Measurements from ENCODE around the gene CNTN4. TPM values are rescaled to one million over a fixed set of nuclear protein-coding genes. Genes with fewer than 3 reads are reported as not detected.
"Not testable (repeated sequence)": the region's sequence is repeated elsewhere in the genome, so short reads cannot be mapped to it uniquely, and the experiment has no call there.

Gene CNTN4
- total RNA-seq, 4 donors from 2014 or later: 47.7 to 106 (median 83.3) TPM

DNA sequence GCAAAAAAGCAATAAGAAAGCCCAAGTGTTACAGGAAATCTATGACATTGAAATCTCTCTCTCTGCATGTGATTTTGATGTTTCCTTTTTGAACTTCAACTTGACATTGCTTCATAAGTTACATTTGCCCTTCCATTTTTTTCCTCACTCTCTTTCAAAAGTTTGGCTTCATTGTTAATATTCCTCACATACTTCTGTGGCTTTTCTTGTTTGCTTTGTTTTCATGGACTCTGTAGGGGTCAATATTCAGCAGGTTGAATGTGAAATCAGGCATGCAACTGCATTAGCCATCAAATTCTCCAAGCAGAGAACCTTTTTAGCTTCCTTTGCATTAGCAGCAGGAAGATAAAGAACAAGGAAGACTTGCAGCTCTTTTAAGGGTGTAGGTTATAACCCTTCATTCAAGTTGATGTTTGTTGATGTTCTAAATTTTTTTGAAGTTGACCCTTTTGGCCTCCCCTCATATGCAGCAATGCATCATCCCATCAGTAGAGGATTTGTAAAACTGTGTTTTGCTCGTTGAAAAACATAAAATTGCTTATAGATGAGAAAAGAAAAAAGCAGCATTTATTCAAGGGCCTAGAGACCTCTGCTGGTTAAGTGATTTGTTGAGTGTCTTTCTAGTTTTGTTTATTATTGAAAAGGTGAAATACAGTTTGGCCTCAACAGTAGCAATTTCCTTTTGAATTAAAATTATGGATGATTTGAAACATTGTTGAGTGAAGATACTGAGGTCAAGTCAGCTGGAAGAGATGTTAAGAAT is 800.1 kb downstream of the CNTN4 start:
- H3K4me3 ChIP-seq: no peak overlapping the region
- TF ChIP-seq POLR2A (IDR thresholded peaks at IDR 0.05) (no peak), EP300 (IDR thresholded peaks at IDR 0.05) (no peak)
- TF ChIP-seq, protein P1, sequence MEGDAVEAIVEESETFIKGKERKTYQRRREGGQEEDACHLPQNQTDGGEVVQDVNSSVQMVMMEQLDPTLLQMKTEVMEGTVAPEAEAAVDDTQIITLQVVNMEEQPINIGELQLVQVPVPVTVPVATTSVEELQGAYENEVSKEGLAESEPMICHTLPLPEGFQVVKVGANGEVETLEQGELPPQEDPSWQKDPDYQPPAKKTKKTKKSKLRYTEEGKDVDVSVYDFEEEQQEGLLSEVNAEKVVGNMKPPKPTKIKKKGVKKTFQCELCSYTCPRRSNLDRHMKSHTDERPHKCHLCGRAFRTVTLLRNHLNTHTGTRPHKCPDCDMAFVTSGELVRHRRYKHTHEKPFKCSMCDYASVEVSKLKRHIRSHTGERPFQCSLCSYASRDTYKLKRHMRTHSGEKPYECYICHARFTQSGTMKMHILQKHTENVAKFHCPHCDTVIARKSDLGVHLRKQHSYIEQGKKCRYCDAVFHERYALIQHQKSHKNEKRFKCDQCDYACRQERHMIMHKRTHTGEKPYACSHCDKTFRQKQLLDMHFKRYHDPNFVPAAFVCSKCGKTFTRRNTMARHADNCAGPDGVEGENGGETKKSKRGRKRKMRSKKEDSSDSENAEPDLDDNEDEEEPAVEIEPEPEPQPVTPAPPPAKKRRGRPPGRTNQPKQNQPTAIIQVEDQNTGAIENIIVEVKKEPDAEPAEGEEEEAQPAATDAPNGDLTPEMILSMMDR (IDR thresholded peaks at IDR 0.05): no peak
- no peaks in the 10 kb centered on the region for H3K9me3 ChIP-seq
- H3K27ac ChIP-seq: no peak overlapping the region
- peaks cover 0 to 6% (median 0%) of the 10 kb centered on the region in 3 donors for H3K36me3 ChIP-seq
- 5 to 15% methylated on average over 1 of the region's 1 CpG for WGBS, 2 donors
- no peak for DNase-seq (ENCODE audit: low spot score in 2 of 2)
- peaks cover 0 to 9% (median 0%) of the 10 kb centered on the region in 4 donors for H3K4me1 ChIP-seq
- H3K27me3 ChIP-seq: no peaks in the 10 kb centered on the region

DNA sequence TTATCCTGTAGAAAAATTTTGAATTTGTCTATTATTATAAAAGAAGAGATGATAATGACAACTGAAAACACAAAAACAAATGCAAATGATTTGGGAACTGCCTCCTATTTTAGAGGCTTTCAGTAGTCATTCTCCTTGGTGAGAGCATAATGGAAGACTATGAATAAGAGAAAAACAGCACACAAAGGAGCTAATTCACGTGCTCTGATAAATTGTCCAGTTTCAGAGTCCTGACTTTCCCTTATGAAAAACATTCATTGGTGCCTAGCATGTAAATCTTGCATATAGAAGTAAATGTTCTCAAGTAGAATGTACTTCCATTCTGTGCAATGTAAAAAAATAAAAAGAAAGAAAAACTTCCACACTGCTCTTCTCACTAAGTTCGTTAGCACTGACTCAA is 805.4 kb downstream of the CNTN4 start:
- TF ChIP-seq POLR2A (IDR thresholded peaks at IDR 0.05): no peak
- TF ChIP-seq, protein P1 (IDR thresholded peaks at IDR 0.05): no peak
- TF ChIP-seq EP300 (IDR thresholded peaks at IDR 0.05): no peak
- Histone ChIP-seq H3K27ac (no peak overlapping the region), H3K4me1 (no peaks in the 10 kb centered on the region), H3K27me3 (no peaks in the 10 kb centered on the region), H3K36me3 (peaks cover 0 to 14% (median 0%) of the 10 kb centered on the region in 3 donors), H3K4me3 (no peak overlapping the region), H3K9me3 (no peaks in the 10 kb centered on the region)
- WGBS, 2 donors: 64 to 67% methylated on average over 2 of the region's 2 CpGs
- no peak for DNase-seq (ENCODE audit: low spot score in 2 of 2)

DNA sequence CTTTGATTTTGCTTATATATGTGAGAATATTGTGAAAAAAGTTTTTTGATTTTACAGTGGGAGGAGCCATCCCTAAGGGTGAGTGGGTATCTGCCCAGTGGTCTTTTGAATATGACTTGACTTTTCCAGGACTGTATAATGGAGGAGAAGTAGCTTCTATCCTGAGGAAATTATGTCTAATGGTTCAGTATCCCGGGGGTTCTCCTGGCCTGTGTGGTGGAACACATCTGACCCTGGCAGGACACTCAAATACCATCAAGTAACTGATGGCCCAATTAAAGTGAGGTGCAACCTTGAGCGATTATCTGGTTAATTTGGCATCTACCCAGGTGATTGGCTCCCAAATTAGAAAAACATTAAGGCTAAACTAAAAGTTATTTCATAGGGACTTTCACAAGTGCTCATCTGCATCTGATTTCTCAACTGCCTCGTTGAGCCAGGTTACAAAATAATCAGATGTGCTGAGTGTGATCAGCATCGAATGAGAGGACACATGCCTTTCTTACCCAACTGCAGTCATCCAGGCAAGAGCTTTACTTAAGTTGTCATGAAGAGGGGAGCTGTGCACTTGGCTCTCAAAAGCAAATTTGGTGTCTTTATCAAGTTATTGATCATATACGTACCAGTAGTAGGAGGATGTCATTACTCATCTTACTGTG is 810.2 kb downstream of the CNTN4 start:
- no peaks in the 10 kb centered on the region for H3K27me3 ChIP-seq
- no peak overlapping the region for H3K27ac ChIP-seq
- no peak for TF ChIP-seq POLR2A (IDR thresholded peaks at IDR 0.05)
- TF ChIP-seq, protein P1 (IDR thresholded peaks at IDR 0.05): no peak
- no peak for TF ChIP-seq EP300 (IDR thresholded peaks at IDR 0.05)
- peaks cover 0 to 8% (median 0%) of the 10 kb centered on the region in 3 donors for H3K36me3 ChIP-seq
- WGBS, 2 donors: 87 to 90% methylated on average over 5 of the region's 5 CpGs
- no peaks in the 10 kb centered on the region for H3K9me3 ChIP-seq
- no peaks in the 10 kb centered on the region for H3K4me1 ChIP-seq
- H3K4me3 ChIP-seq: no peak overlapping the region
- DNase-seq (ENCODE audit: low spot score in 2 of 2): no peak

DNA sequence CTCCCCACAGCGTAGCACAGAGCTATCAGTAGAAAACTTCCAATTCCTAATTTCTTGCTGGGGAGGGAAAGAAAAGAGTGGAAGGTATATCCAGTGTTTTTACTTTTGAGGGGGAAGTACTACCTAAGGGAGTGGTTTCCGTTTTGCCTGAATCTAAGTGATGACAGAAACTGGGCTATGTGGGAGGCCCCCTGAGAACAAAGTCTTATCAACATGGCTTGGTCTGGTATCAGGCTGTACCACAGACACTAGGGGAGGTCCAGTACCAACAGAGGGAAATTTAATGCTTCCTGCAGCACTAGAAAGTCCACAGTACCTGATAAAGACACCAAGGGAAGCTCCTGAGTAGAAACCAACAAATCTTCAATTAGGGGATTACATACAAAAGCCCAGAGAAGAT is 812.3 kb downstream of the CNTN4 start:
- no peaks in the 10 kb centered on the region for H3K9me3 ChIP-seq
- H3K36me3 ChIP-seq: no peaks in the 10 kb centered on the region
- TF ChIP-seq, protein P1 (IDR thresholded peaks at IDR 0.05): no peak
- no peak for TF ChIP-seq EP300 (IDR thresholded peaks at IDR 0.05)
- TF ChIP-seq POLR2A (IDR thresholded peaks at IDR 0.05): no peak
- H3K4me1 ChIP-seq: no peaks in the 10 kb centered on the region
- no peak overlapping the region for H3K27ac ChIP-seq
- no peak for DNase-seq (ENCODE audit: low spot score in 2 of 2)
- 76 to 87% methylated on average over 2 of the region's 2 CpGs for WGBS, 2 donors
- no peak overlapping the region for H3K4me3 ChIP-seq
- no peaks in the 10 kb centered on the region for H3K27me3 ChIP-seq

DNA sequence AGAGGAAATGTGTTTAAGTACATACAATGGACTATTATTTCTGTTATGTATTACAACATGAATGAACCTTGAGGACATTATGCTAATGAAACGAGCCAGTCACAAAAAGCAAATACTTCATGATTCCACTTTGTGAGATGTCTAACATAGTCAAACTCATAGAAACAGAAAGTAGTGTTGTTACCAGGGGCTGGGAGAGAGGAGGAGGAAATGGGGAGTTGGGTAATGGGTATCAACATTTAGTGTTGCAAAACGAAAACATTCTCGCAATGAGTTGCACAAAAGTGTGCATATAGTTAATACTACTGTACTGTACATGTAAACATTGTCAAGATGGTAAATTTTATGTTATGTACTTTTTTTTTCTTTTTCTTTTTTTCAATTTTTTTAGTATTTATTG is 817.2 kb downstream of the CNTN4 start:
- Histone ChIP-seq H3K27me3 (no peaks in the 10 kb centered on the region), H3K9me3 (no peaks in the 10 kb centered on the region), H3K27ac (no peak overlapping the region), H3K36me3 (no peaks in the 10 kb centered on the region), H3K4me1 (no peaks in the 10 kb centered on the region), H3K4me3 (no peak overlapping the region)
- no peak for DNase-seq (ENCODE audit: low spot score in 2 of 2)
- 55 to 71% methylated on average over 3 of the region's 3 CpGs for WGBS, 2 donors
- TF ChIP-seq EP300 (IDR thresholded peaks at IDR 0.05): no peak

DNA sequence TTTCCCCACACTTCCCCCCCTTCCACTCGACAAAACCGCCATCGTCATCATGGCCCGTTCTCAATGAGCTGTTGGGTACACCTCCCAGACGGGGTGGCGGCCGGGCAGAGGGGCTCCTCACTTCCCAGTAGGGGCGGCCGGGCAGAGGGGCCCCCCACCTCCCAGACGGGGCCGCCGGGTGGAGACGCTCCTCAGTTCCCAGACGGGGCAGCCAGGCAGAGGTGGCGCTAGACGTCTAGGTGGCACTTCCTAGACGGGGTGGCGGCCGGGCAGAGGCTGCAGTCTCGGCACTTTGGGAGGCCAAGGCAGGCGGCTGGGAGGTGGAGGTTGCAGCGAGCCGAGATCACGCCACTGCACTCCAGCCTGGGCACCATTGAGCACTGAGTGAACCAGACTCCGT is 818.0 kb downstream of the CNTN4 start:
- H3K27me3 ChIP-seq; H3K27ac ChIP-seq; H3K36me3 ChIP-seq; H3K4me3 ChIP-seq; DNase-seq (ENCODE audit: low spot score in 2 of 2); H3K4me1 ChIP-seq; H3K9me3 ChIP-seq: not testable (repeated sequence)
- WGBS, 2 donors: 94% methylated on average over 7 of the region's 25 CpGs; no CpG with 5 or more reads in 1 of the 2 donors

Measured in tibial nerve (tissue), 4 donors.